Measurements from ENCODE around the gene COL4A2.

Gene COL4A2

GRCh38 chr13:110400786-110401533 lies 93.9 kb downstream of the COL4A2 start:
- peak; percentile 91 for DNase-seq (ENCODE audit: extremely low read depth, low read depth)
- TF ChIP-seq, protein P1, sequence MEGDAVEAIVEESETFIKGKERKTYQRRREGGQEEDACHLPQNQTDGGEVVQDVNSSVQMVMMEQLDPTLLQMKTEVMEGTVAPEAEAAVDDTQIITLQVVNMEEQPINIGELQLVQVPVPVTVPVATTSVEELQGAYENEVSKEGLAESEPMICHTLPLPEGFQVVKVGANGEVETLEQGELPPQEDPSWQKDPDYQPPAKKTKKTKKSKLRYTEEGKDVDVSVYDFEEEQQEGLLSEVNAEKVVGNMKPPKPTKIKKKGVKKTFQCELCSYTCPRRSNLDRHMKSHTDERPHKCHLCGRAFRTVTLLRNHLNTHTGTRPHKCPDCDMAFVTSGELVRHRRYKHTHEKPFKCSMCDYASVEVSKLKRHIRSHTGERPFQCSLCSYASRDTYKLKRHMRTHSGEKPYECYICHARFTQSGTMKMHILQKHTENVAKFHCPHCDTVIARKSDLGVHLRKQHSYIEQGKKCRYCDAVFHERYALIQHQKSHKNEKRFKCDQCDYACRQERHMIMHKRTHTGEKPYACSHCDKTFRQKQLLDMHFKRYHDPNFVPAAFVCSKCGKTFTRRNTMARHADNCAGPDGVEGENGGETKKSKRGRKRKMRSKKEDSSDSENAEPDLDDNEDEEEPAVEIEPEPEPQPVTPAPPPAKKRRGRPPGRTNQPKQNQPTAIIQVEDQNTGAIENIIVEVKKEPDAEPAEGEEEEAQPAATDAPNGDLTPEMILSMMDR (IDR thresholded peaks at IDR 0.05; ENCODE audit: low read depth, low read length, missing control alignments): no peak
- H3K4me3 ChIP-seq (replicated peaks; ENCODE audit: low read depth, low read length): no peak overlapping the region

- DNase-seq (ENCODE audit: extremely low read depth, low read depth): no peak
- TF ChIP-seq, protein P1 (IDR thresholded peaks at IDR 0.05; ENCODE audit: low read depth, low read length, missing control alignments): no peak
- H3K4me3 ChIP-seq (replicated peaks; ENCODE audit: low read depth, low read length): no peak overlapping the region
These were observed 95.4 kb downstream of the COL4A2 start for GRCh38 chr13:110402299-110403069.

- H3K4me3 ChIP-seq (replicated peaks; ENCODE audit: low read depth, low read length): no peak overlapping the region
- TF ChIP-seq, protein P1 (IDR thresholded peaks at IDR 0.05; ENCODE audit: low read depth, low read length, missing control alignments): no peak
- DNase-seq (ENCODE audit: extremely low read depth, low read depth): no peak
These were observed 96.2 kb downstream of the COL4A2 start for GRCh38 chr13:110403315-110403714.

DNA sequence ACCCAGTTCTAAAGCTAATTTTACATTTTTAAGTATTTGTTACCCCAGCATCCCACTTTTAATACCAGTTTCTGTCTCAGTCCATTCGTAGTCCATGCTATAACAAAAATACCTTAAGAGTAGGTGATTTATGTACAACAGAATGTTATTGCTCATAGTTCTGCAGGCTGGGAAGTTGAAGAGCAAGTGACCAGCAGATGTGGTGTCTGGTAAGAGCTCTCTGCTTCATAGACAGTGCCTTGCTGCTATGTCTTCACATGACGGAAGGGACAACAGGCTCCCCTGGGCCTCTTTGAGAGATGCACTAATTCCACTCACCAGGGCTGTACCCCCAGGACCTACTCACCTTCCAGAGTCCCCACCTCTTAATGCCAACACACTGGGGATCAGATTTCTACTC lies 96.6 kb downstream of the COL4A2 start:
- DNase-seq (ENCODE audit: extremely low read depth, low read depth): no peak
- TF ChIP-seq, protein P1 (IDR thresholded peaks at IDR 0.05; ENCODE audit: low read depth, low read length, missing control alignments): no peak
- H3K4me3 ChIP-seq (replicated peaks; ENCODE audit: low read depth, low read length): no peak overlapping the region

- TF ChIP-seq, protein P1 (IDR thresholded peaks at IDR 0.05; ENCODE audit: low read depth, low read length, missing control alignments): no peak
- H3K4me3 ChIP-seq (replicated peaks; ENCODE audit: low read depth, low read length): no peak overlapping the region
- DNase-seq (ENCODE audit: extremely low read depth, low read depth): no peak
These were observed 97.2 kb downstream of the COL4A2 start for GRCh38 chr13:110404321-110404720.

DNA sequence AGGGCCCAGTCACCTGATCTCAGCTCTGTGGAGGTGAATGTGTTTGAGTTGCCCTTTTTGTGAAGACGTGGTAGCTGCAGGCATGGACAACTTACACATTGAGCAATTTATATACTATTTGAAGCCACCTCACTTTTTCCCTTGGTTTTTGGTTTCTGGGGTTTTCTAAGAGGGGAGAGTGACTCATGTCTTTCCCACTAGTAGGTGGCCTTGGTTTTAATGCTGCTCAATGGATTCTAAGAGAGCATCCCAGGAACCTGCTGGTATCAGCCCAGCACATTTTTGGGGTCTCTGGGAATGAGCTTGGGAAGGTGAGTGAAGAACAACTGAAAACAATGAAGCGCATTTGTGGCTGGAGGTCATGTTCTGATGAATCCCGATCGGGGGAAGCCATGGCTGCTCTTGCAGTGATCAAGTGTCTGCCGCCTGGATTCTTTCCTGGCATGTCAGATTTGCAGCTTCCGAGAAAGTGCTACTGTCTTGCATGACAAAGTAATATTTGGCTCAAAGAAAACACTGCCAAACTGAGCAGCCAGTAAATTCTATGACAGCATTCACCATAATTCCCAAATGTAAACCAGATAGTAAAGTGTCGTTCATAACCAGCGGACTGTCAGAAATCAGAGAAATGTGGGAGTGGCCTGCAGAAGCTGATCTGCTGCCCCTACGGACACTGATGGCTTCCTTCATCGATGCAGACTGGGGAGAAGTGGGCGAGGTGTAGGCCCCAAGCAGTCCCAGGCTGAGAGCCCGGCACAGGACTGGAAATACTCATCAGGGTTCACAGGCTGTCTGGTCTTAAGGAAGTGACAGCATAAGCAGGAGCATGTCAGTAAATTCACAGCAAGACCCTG lies 98.7 kb downstream of the COL4A2 start:
- no peak overlapping the region for H3K4me3 ChIP-seq (replicated peaks; ENCODE audit: low read depth, low read length)
- TF ChIP-seq, protein P1 (IDR thresholded peaks at IDR 0.05; ENCODE audit: low read depth, low read length, missing control alignments): no peak
- no peak for DNase-seq (ENCODE audit: extremely low read depth, low read depth)
